H9 (cell line): Measurements from ENCODE around the gene MTFMT. TPM values are rescaled to one million over a fixed set of nuclear protein-coding genes. Genes with fewer than 3 reads are reported as not detected.
A peak's percentile ranks its signal among the peaks of the same experiment; 100 is the strongest.

Experiments used
- DNase-seq: peaks from one replicate; pipeline ENCODE4 v3.0.0-alpha.2; 2017
- H2AFZ ChIP-seq: one replicate; pipeline ENCODE4 v1.6.1; 2013; ENCODE audit warnings: mild to moderate bottlenecking, low read length, control low read depth, moderate library complexity
- H2AK5ac ChIP-seq: 2 replicates; pipeline ENCODE4 v1.6.1; 2013; ENCODE audit warnings: low read length, control low read depth, mixed read lengths; ENCODE audit not compliant: insufficient read length
- H2BK120ac ChIP-seq: one replicate; pipeline ENCODE4 v1.6.1; 2013; ENCODE audit warnings: low read depth, mild to moderate bottlenecking, low read length, control low read depth, inconsistent platforms; ENCODE audit not compliant: poor library complexity, severe bottlenecking
- H2BK12ac ChIP-seq: 2 replicates; pipeline ENCODE4 v1.6.1; 2013; ENCODE audit warnings: low read length, control low read depth, mixed read lengths, low read depth; ENCODE audit not compliant: insufficient read length
- H2BK15ac ChIP-seq: 2 replicates; pipeline ENCODE4 v1.6.1; 2013; ENCODE audit warnings: low read depth, low read length, control low read depth
- H2BK20ac ChIP-seq: one replicate; pipeline ENCODE4 v1.6.1; 2013; ENCODE audit warnings: low read depth, mild to moderate bottlenecking, low read length, control low read depth, inconsistent platforms; ENCODE audit not compliant: poor library complexity, severe bottlenecking
- H2BK5ac ChIP-seq: 2 replicates; pipeline ENCODE4 v1.6.1; 2013; ENCODE audit warnings: low read length, control low read depth, mixed read lengths; ENCODE audit not compliant: insufficient read length
- H3K14ac ChIP-seq: 2 replicates; pipeline ENCODE4 v1.6.1; 2013; ENCODE audit warnings: low read length, control low read depth; ENCODE audit not compliant: insufficient read depth
- H3K18ac ChIP-seq: 2 replicates; pipeline ENCODE4 v1.6.1; 2013; ENCODE audit warnings: low read depth, mild to moderate bottlenecking, mixed read lengths, low read length, control low read depth; ENCODE audit not compliant: insufficient read length
- H3K23ac ChIP-seq: 2 replicates; pipeline ENCODE4 v1.6.1; 2013; ENCODE audit warnings: low read length, control low read depth, mixed read lengths, low read depth; ENCODE audit not compliant: insufficient read length
- H3K23me2 ChIP-seq: 2 replicates; pipeline ENCODE4 v1.6.1; 2013; ENCODE audit warnings: low read depth, mild to moderate bottlenecking, mixed read lengths, low read length, control low read depth; ENCODE audit not compliant: insufficient read length, poor library complexity, severe bottlenecking
- H3K27ac ChIP-seq: 2 replicates; pipeline ENCODE4 v1.5.1; 2013; ENCODE audit warnings: low read length, control low read depth, mixed read lengths, low read depth; ENCODE audit not compliant: insufficient read length
- H3K27me3 ChIP-seq: 2 replicates; pipeline ENCODE4 v1.6.1; 2013; ENCODE audit warnings: low read length, control low read depth, inconsistent platforms; ENCODE audit not compliant: insufficient read depth
- H3K4ac ChIP-seq: 2 replicates; pipeline ENCODE4 v1.6.1; 2013; ENCODE audit warnings: low read depth, mild to moderate bottlenecking, control low read depth, inconsistent platforms, low read length, moderate library complexity
- H3K4me1 ChIP-seq: 2 replicates; pipeline ENCODE4 v1.6.1; 2013; ENCODE audit warnings: low read length, control low read depth, inconsistent platforms; ENCODE audit not compliant: insufficient read depth
- H3K4me2 ChIP-seq: 2 replicates; pipeline ENCODE4 v1.6.1; 2013; ENCODE audit warnings: low read length, control low read depth, mixed read lengths; ENCODE audit not compliant: insufficient read length, insufficient read depth
- H3K56ac ChIP-seq: 2 replicates; pipeline ENCODE4 v1.6.1; 2013; ENCODE audit warnings: low read depth, mild to moderate bottlenecking, mixed read lengths, low read length, control low read depth; ENCODE audit not compliant: insufficient read length
- H3K79me1 ChIP-seq: 2 replicates; pipeline ENCODE4 v1.6.1; 2013; ENCODE audit warnings: low read depth, mild to moderate bottlenecking, moderate library complexity, low read length, control low read depth, inconsistent platforms; ENCODE audit not compliant: insufficient read depth, poor library complexity, severe bottlenecking
- H3K79me2 ChIP-seq: 2 replicates; pipeline ENCODE4 v1.6.1; 2013; ENCODE audit warnings: low read length, control low read depth, inconsistent platforms; ENCODE audit not compliant: insufficient read depth
- H3K9ac ChIP-seq: 2 replicates; pipeline ENCODE4 v1.6.1; 2013; ENCODE audit warnings: low read length, control low read depth, mixed read lengths; ENCODE audit not compliant: insufficient read length; ENCODE audit errors: extremely low read depth
- H3K9me3 ChIP-seq: one replicate; pipeline ENCODE4 v1.6.1; 2013; ENCODE audit warnings: low read depth, low read length, inconsistent platforms; ENCODE audit not compliant: control insufficient read depth
- H3T11ph ChIP-seq: one replicate; pipeline ENCODE4 v1.6.1; 2013; ENCODE audit warnings: mild to moderate bottlenecking, low read length, control low read depth, inconsistent platforms
- H4K20me1 ChIP-seq: one replicate; pipeline ENCODE4 v1.6.1; 2013; ENCODE audit not compliant: control insufficient read depth, insufficient read length, insufficient read depth
- H4K5ac ChIP-seq: 2 replicates; pipeline ENCODE4 v1.6.1; 2013; ENCODE audit warnings: low read depth, mild to moderate bottlenecking, mixed read lengths, low read length, control low read depth; ENCODE audit not compliant: insufficient read length
- H4K8ac ChIP-seq: replicated peaks from 2 replicates; pipeline ENCODE4 v1.6.1; 2013; ENCODE audit warnings: low read length, control low read depth, mixed read lengths, low read depth; ENCODE audit not compliant: insufficient read length
- H4K91ac ChIP-seq: 2 replicates; pipeline ENCODE4 v1.6.1; 2013; ENCODE audit warnings: low read depth, mild to moderate bottlenecking, moderate library complexity, mixed read lengths, low read length, control low read depth; ENCODE audit not compliant: insufficient read length
- H3K27ac Mint-ChIP-seq, 3 experiments: 2 replicates in 2 of 3; 3 replicates in 1 of 3; pipeline ENCODE4 v1.8.0; 2020 to 2021; ENCODE audit warnings: mixed read lengths in 3 of 3, mild to moderate bottlenecking in 1 of 3, moderate library complexity in 1 of 3
- H3K27me3 Mint-ChIP-seq: 2 replicates; pipeline ENCODE4 v1.8.0; 2021; ENCODE audit warnings: low read depth, mild to moderate bottlenecking, moderate library complexity, mixed read lengths
- H3K36me3 Mint-ChIP-seq, 3 experiments: 2 replicates in 2 of 3; 3 replicates in 1 of 3; pipeline ENCODE4 v1.8.0; 2020 to 2021; ENCODE audit warnings: low read depth in 3 of 3, mixed read lengths in 3 of 3; ENCODE audit not compliant: insufficient read depth in 1 of 3
- H3K4me1 Mint-ChIP-seq, 2 experiments: 2 replicates each; pipeline ENCODE4 v1.8.0; 2020; ENCODE audit warnings: mixed read lengths in 2 of 2
- H3K4me3 Mint-ChIP-seq, 2 experiments: 2 replicates in 1 of 2; 3 replicates in 1 of 2; pipeline ENCODE4 v1.8.0; 2020 to 2021; ENCODE audit warnings: mild to moderate bottlenecking in 2 of 2, mixed read lengths in 2 of 2, moderate library complexity in 1 of 2
- H3K9me3 Mint-ChIP-seq, 2 experiments: 2 replicates in 1 of 2; 3 replicates in 1 of 2; pipeline ENCODE4 v1.8.0; 2020; ENCODE audit warnings: mild to moderate bottlenecking in 2 of 2, mixed read lengths in 2 of 2, moderate library complexity in 1 of 2
- WGBS: extraction: QIAGEN DNeasy Blood & Tissue Kit; methylation state at CpG from one replicate; pipeline ENCODE4 v1.1.7; 2013; ENCODE audit warnings: missing lambda C conversion rate, low lambda C conversion rate, mixed read lengths; ENCODE audit not compliant: insufficient read length; ENCODE audit errors: extremely low coverage; 5-methylcytosine and 5-hydroxymethylcytosine counted together
- total RNA-seq: library from RNA; stranded (reverse); gene quantifications from 2 replicates; pipeline ENCODE4 v1.2.1, GENCODE V29; 2021
- TF ChIP-seq, protein P1 (sequence below): fragments of 200-600 bp; sonication (generic); conservative IDR thresholded peaks from 3 replicates; pipeline ENCODE4 v1.8.0; 2021; ENCODE audit warnings: antibody characterized with exemption, mild to moderate bottlenecking

MTFMT gene
- total RNA-seq, 1 experiment from 2014 or later = 16.0 TPM

DNA sequence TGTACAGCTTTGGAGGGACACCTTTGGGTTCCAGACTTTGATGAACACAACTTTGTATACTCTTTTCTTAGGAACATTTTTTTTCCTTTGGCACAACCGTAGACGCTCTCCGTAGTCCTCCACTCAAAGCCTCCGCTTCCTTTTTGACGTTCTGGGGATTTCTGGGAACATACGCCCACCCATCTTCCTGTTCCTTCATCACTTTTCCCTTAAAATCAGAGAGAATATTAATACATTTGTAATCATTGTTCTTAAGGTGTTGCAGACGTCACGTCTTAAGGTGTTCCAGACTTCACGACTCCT, 39.3 kb downstream of the MTFMT start:
- TF ChIP-seq, protein P1, sequence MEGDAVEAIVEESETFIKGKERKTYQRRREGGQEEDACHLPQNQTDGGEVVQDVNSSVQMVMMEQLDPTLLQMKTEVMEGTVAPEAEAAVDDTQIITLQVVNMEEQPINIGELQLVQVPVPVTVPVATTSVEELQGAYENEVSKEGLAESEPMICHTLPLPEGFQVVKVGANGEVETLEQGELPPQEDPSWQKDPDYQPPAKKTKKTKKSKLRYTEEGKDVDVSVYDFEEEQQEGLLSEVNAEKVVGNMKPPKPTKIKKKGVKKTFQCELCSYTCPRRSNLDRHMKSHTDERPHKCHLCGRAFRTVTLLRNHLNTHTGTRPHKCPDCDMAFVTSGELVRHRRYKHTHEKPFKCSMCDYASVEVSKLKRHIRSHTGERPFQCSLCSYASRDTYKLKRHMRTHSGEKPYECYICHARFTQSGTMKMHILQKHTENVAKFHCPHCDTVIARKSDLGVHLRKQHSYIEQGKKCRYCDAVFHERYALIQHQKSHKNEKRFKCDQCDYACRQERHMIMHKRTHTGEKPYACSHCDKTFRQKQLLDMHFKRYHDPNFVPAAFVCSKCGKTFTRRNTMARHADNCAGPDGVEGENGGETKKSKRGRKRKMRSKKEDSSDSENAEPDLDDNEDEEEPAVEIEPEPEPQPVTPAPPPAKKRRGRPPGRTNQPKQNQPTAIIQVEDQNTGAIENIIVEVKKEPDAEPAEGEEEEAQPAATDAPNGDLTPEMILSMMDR = no peak
- Histone ChIP-seq H2AFZ (peak overlapping the region; percentile 93), H3K18ac (no peak overlapping the region), H3K4me1 (no peaks in the 10 kb centered on the region), H3K4ac (no peak overlapping the region), H3K9ac (peak overlapping the region; percentile 31), H3K23ac (no peak overlapping the region), H3K23me2 (no peaks in the 10 kb centered on the region), H2BK12ac (no peak overlapping the region), H4K91ac (no peak overlapping the region), H3K9me3 (no peaks in the 10 kb centered on the region), H2BK120ac (no peak overlapping the region), H3K27ac (no peak overlapping the region), H4K8ac (no peak overlapping the region), H3K4me2 (peak overlapping the region; percentile 60), H2BK5ac (no peak overlapping the region), H2BK20ac (no peak overlapping the region), H2BK15ac (no peak overlapping the region), H4K20me1 (no peaks in the 10 kb centered on the region), H3T11ph (no peak overlapping the region), H3K14ac (no peak overlapping the region), H3K27me3 (no peaks in the 10 kb centered on the region), H2AK5ac (no peak overlapping the region), H3K79me1 (no peaks in the 10 kb centered on the region), H3K79me2 (no peaks in the 10 kb centered on the region), H3K56ac (no peak overlapping the region), H4K5ac (no peak overlapping the region)
- no peak for DNase-seq
- H3K27me3 Mint-ChIP-seq = no peaks in the 10 kb centered on the region; the same call in 1 of the 2 replicates
- H3K4me1 Mint-ChIP-seq = peaks cover 9 to 18% of the 10 kb centered on the region in 2 experiments
- H3K9me3 Mint-ChIP-seq = no peaks in the 10 kb centered on the region
- H3K36me3 Mint-ChIP-seq = no peaks in the 10 kb centered on the region; a peak in 1 of 7 replicates
- WGBS = no CpG with 5 or more reads among the region's 9 CpGs
- peak overlapping the region; percentile 79 to 85 (median 79); a peak in 4 of 7 replicates for H3K27ac Mint-ChIP-seq
- H3K4me3 Mint-ChIP-seq = peak overlapping the region; percentile 96 to 97
